ENCODE data around the gene TMEM41B. TPM values are rescaled to one million over a fixed set of nuclear protein-coding genes. Genes with fewer than 3 reads are reported as not detected.

TMEM41B gene
- total RNA-seq: 10 to 100 TPM; 19.4 to 31.5 (median 28.4) TPM

- no peak for TF ChIP-seq CTCF (IDR thresholded peaks at IDR 0.05; ENCODE audit: low read depth)
Measured at GRCh38 chr11:9314291-9315077, at the start of gene TMEM41B. TSS of gene TMEM41B (minus strand) at chr11:9314593. CDS start at chr11:9314441, 152 bp downstream.

GRCh38 chr11:9362393-9362863 lies 48.0 kb upstream of the TMEM41B start:
- no peak for TF ChIP-seq CTCF (IDR thresholded peaks at IDR 0.05; ENCODE audit: low read depth)

- TF ChIP-seq CTCF (IDR thresholded peaks at IDR 0.05; ENCODE audit: low read depth): no peak
Measured at GRCh38 chr11:9357041-9357440, 42.6 kb upstream of the TMEM41B start.

GRCh38 chr11:9351321-9351881 lies 37.0 kb upstream of the TMEM41B start:
- no peak for TF ChIP-seq CTCF (IDR thresholded peaks at IDR 0.05; ENCODE audit: low read depth)

GRCh38 chr11:9347100-9347499 lies 32.7 kb upstream of the TMEM41B start:
- TF ChIP-seq CTCF (IDR thresholded peaks at IDR 0.05; ENCODE audit: low read depth): no peak

GRCh38 chr11:9344061-9344680 lies 29.8 kb upstream of the TMEM41B start:
- TF ChIP-seq CTCF (IDR thresholded peaks at IDR 0.05; ENCODE audit: low read depth): no peak

- TF ChIP-seq CTCF (IDR thresholded peaks at IDR 0.05; ENCODE audit: low read depth): no peak
Measured at GRCh38 chr11:9341638-9342178, 27.3 kb upstream of the TMEM41B start.

Measured in subcutaneous adipose tissue (tissue), 4 donors.